B cell (primary cell): Measurements from ENCODE around the gene NPAS3. TPM values are rescaled to one million over a fixed set of nuclear protein-coding genes. Genes with fewer than 3 reads are reported as not detected.

Experiments
- ATAC-seq: fragments of 200-7000 bp; cut with Tn5 transposase; one replicate; pipeline ENCODE4 v1.10.0; 2021; ENCODE audit warnings: low read depth, mild to moderate bottlenecking, moderate number of reproducible peaks, moderate library complexity
- CTCF ChIA-PET: fragments of 350-600 bp; sonication (Branson Sonifier 250); formaldehyde crosslinking; loops from one replicate; lab custom pipeline; 2021; ENCODE audit warnings: antibody characterized with exemption, inconsistent platforms; lab: Charles Lee
- POLR2A ChIA-PET: fragments of 350-600 bp; sonication (Branson Sonifier 250); formaldehyde crosslinking; loops from one replicate; lab custom pipeline; 2021; ENCODE audit warnings: antibody characterized with exemption; lab: Charles Lee
- DNase-seq: peaks from one replicate; pipeline ENCODE4 v3.0.0; 2013
- H2AFZ ChIP-seq: 2 replicates; pipeline ENCODE4 v1.6.1; 2012; ENCODE audit warnings: mild to moderate bottlenecking, low read depth, low read length; ENCODE audit not compliant: insufficient read depth, poor library complexity, severe bottlenecking
- H3K27ac ChIP-seq, 2 donors: 1 replicate in 1 of 2; 2 replicates in 1 of 2; pipeline ENCODE4 v1.5.1; 2012 to 2013; ENCODE audit warnings: low read length in 2 of 2, mild to moderate bottlenecking in 2 of 2, moderate library complexity in 1 of 2
- H3K27me3 ChIP-seq, 4 experiments: fragments of 200-600 bp in 1 of 4; sonication (generic) in 1 of 4; replicated peaks in 1 of 4; 1 replicate in 2 of 4; 2 replicates in 2 of 4; pipeline versions ENCODE4 v1.6.1 to v1.7.0; 2013 to 2016; ENCODE audit warnings: low read length in 3 of 4, mild to moderate bottlenecking in 2 of 4, mixed read lengths in 1 of 4, moderate library complexity in 1 of 4; ENCODE audit not compliant: insufficient read depth in 4 of 4, control insufficient read depth in 3 of 4; ENCODE audit errors: control extremely low read depth in 1 of 4
- H3K36me3 ChIP-seq, 2 experiments: replicated peaks in 1 of 2; 1 replicate in 1 of 2; 2 replicates in 1 of 2; pipeline versions ENCODE4 v1.6.1 to v1.7.1; 2013; ENCODE audit warnings: low read length in 1 of 2; ENCODE audit not compliant: insufficient read depth in 2 of 2, control insufficient read depth in 1 of 2; ENCODE audit errors: control extremely low read depth in 1 of 2, extremely low read depth in 1 of 2
- H3K4me1 ChIP-seq, 2 donors: fragments of 200-600 bp in 1 of 2; sonication (generic) in 1 of 2; 1 replicate in 1 of 2; 2 replicates in 1 of 2; pipeline versions ENCODE4 v1.5.1 to v1.6.1; 2013 to 2017; ENCODE audit warnings: low read length in 2 of 2; ENCODE audit not compliant: control insufficient read depth in 2 of 2, insufficient read depth in 2 of 2
- H3K4me2 ChIP-seq: replicated peaks from 2 replicates; pipeline ENCODE3; 2012; ENCODE audit warnings: mild to moderate bottlenecking, low read depth, low read length; ENCODE audit not compliant: poor library complexity, severe bottlenecking
- H3K4me3 ChIP-seq, 5 experiments: fragments of 200-600 bp in 1 of 5; sonication (generic) in 1 of 5; 1 replicate in 3 of 5; 2 replicates in 2 of 5; pipeline versions ENCODE4 v1.5.1 to v1.7.0; 2011 to 2016; ENCODE audit warnings: low read length in 4 of 5, mild to moderate bottlenecking in 4 of 5, low read depth in 2 of 5, control low read depth in 1 of 5, moderate library complexity in 1 of 5; ENCODE audit not compliant: insufficient read depth in 1 of 5; ENCODE audit errors: control extremely low read depth in 1 of 5, extremely low read depth in 1 of 5
- H3K79me2 ChIP-seq: fragments of 200-600 bp; sonication (generic); one replicate; pipeline ENCODE4 v1.6.0; 2016; ENCODE audit warnings: low read length; ENCODE audit not compliant: control insufficient read depth, insufficient read depth
- H3K9ac ChIP-seq: fragments of 200-600 bp; sonication (generic); 2 replicates; pipeline ENCODE4 v1.6.1; 2017; ENCODE audit warnings: mild to moderate bottlenecking, low read length, moderate library complexity
- H3K9me3 ChIP-seq, 3 donors: one replicate each; pipeline versions ENCODE4 v1.6.1 to v1.7.1; 2013; ENCODE audit warnings: low read length in 2 of 3; ENCODE audit not compliant: control insufficient read depth in 2 of 3, insufficient read depth in 1 of 3; ENCODE audit errors: control extremely low read depth in 1 of 3
- H4K20me1 ChIP-seq: 2 replicates; pipeline ENCODE4 v1.6.0; 2012; ENCODE audit warnings: mild to moderate bottlenecking, low read length; ENCODE audit not compliant: insufficient read depth, control insufficient read depth, poor library complexity, severe bottlenecking
- H3K27ac Mint-ChIP-seq: one replicate; pipeline ENCODE4 v1.8.0; 2021; ENCODE audit warnings: mixed read lengths
- H3K27me3 Mint-ChIP-seq: one replicate; pipeline ENCODE4 v1.8.0; 2021; ENCODE audit warnings: mixed read lengths
- H3K4me1 Mint-ChIP-seq: one replicate; pipeline ENCODE4 v1.8.0; 2021; ENCODE audit warnings: mixed read lengths
- H3K4me3 Mint-ChIP-seq: one replicate; pipeline ENCODE4 v1.8.0; 2021; ENCODE audit warnings: mixed read lengths
- H3K9me3 Mint-ChIP-seq: one replicate; pipeline ENCODE4 v1.8.0; 2022; ENCODE audit warnings: mixed read lengths; ENCODE audit not compliant: insufficient read depth
- CTCF ChIP-seq: fragments of 200-600 bp; IDR thresholded peaks from one replicate; pipeline ENCODE4 v1.8.0; 2022; ENCODE audit warnings: antibody characterized with exemption, mild to moderate bottlenecking
- EZH2 ChIP-seq: IDR thresholded peaks from 2 replicates; pipeline ENCODE4 v1.6.1; 2012; ENCODE audit warnings: borderline replicate concordance, low read depth, mild to moderate bottlenecking, moderate library complexity, low read length; ENCODE audit not compliant: insufficient read depth, poor library complexity, severe bottlenecking
- WGBS: methylation state at CpG from one replicate; pipeline ENCODE4 v1.1.5; 2013; ENCODE audit warnings: missing lambda C conversion rate; ENCODE audit not compliant: insufficient coverage; 5-methylcytosine and 5-hydroxymethylcytosine counted together
- intact Hi-C: fragments of 100-400 bp; cut with micrococcal nuclease; formaldehyde crosslinking; loops from one replicate; pipeline ENCODE4 v1.10.0; 2022
- polyA plus RNA-seq: library from polyadenylated mRNA; depleted of rRNA; stranded (reverse); fragments of >200 nt; gene quantifications from 2 replicates; pipeline ENCODE4 v1.2.3, GENCODE V29; 2012
- total RNA-seq, 2 donors: library from RNA; stranded (reverse); fragments of 120-200 nt in 1 of 2; gene quantifications; 1 replicate in 1 of 2; 2 replicates in 1 of 2; pipeline versions ENCODE4 v1.2.3 to v1.2.4, GENCODE V29; 2013 to 2022

NPAS3 gene
- total and polyA plus RNA-seq, 2 donors (not counting 1 experiment from before 2014, with no cell fraction given): not detected

- Histone ChIP-seq H3K4me2 (no peak overlapping the region), H3K9ac (no peak overlapping the region), H3K4me3 (no peak overlapping the region), H3K79me2 (no peaks in the 10 kb centered on the region), H3K27ac (no peak overlapping the region), H3K9me3 (no peaks in the 10 kb centered on the region), H3K27me3 (no peaks in the 10 kb centered on the region), H3K4me1 (no peaks in the 10 kb centered on the region), H4K20me1 (no peaks in the 10 kb centered on the region), H3K36me3 (no peaks in the 10 kb centered on the region), H2AFZ (no peak overlapping the region)
- 100% methylated on average over 1 of the region's 2 CpGs for WGBS
- intact Hi-C loops: no loop called here
- Mint-ChIP-seq H3K4me3 (no peak overlapping the region), H3K4me1 (no peaks in the 10 kb centered on the region), H3K27ac (no peak overlapping the region), H3K27me3 (peaks cover 16% of the 10 kb centered on the region), H3K9me3 (no peaks in the 10 kb centered on the region)
- POLR2A ChIA-PET: no interaction called here
- ATAC-seq (no peak), DNase-seq (no peak)
- CTCF ChIA-PET: no interaction called here
- no peak for TF ChIP-seq CTCF
- no peak for TF ChIP-seq EZH2
Measured at GRCh38 chr14:32950584-32950983, 11.9 kb downstream of the NPAS3 start.

- ATAC-seq (no peak), DNase-seq (no peak)
- Histone ChIP-seq H2AFZ (no peak overlapping the region), H4K20me1 (no peaks in the 10 kb centered on the region), H3K4me1 (no peaks in the 10 kb centered on the region), H3K4me2 (no peak overlapping the region), H3K79me2 (no peaks in the 10 kb centered on the region), H3K9ac (no peak overlapping the region), H3K36me3 (no peaks in the 10 kb centered on the region), H3K27me3 (no peaks in the 10 kb centered on the region), H3K9me3 (no peaks in the 10 kb centered on the region), H3K27ac (no peak overlapping the region), H3K4me3 (no peak overlapping the region)
- H3K27me3 Mint-ChIP-seq: no peaks in the 10 kb centered on the region
- H3K9me3 Mint-ChIP-seq: no peaks in the 10 kb centered on the region
- intact Hi-C loops: no loop called here
- no peak overlapping the region for H3K27ac Mint-ChIP-seq
- no peaks in the 10 kb centered on the region for H3K4me1 Mint-ChIP-seq
- POLR2A ChIA-PET: no interaction called here
- no CpG with 5 or more reads among the region's 3 CpGs for WGBS
- H3K4me3 Mint-ChIP-seq: no peak overlapping the region
- CTCF ChIA-PET: no interaction called here
- TF ChIP-seq EZH2: no peak
- TF ChIP-seq CTCF: no peak
Measured at GRCh38 chr14:32967421-32967820, 28.7 kb downstream of the NPAS3 start.
